Measurements from ENCODE around the gene DNAJC18.

DNAJC18 gene

GRCh38 chr5:139435676-139436075 is 3.6 kb downstream of the DNAJC18 start:
- H3K27me3 ChIP-seq, result no peaks in the 10 kb centered on the region
- no peak for TF ChIP-seq CTCF (IDR thresholded peaks at IDR 0.05; ENCODE audit: low read depth, low read length)
- peaks cover 3% of the 10 kb centered on the region; the same call in 1 of the 2 replicates for H3K4me1 ChIP-seq
- no peaks in the 10 kb centered on the region for H3K9me3 ChIP-seq
- H3K36me3 ChIP-seq, result peaks cover 2% of the 10 kb centered on the region; the same call in 1 of the 2 replicates
- DNase-seq, result no peak
- H3K4me3 ChIP-seq (ENCODE audit: low read depth, low read length), result no peak overlapping the region

- Histone ChIP-seq H3K36me3 (peaks cover 6% of the 10 kb centered on the region; the same call in 1 of the 2 replicates), H3K4me1 (no peaks in the 10 kb centered on the region), H3K9me3 (no peaks in the 10 kb centered on the region), H3K27me3 (no peaks in the 10 kb centered on the region), H3K4me3 (ENCODE audit: low read depth, low read length) (no peak overlapping the region)
- no peak for TF ChIP-seq CTCF (IDR thresholded peaks at IDR 0.05; ENCODE audit: low read depth, low read length)
- no peak for DNase-seq
These were observed 7.6 kb downstream of the DNAJC18 start for GRCh38 chr5:139431706-139432105.

DNA sequence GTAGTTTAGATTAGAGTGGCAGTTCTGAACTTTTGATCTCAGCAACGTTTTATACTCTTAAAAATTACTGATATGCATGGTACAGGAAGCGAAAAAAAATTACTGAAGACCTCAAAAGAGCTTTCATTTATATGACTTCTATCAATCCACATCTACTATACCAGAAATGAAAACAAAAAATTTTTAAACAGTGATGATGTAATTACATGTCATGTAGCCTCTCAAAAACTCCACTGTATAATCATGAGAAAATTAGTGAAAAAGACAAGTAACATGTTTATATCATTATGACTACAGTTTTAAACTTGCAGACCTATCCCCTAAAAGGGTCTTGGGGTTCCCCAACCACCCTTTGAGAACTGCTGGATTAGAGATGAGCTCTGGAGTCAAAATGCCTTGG is 9.3 kb downstream of the DNAJC18 start:
- no peaks in the 10 kb centered on the region for H3K9me3 ChIP-seq
- no peaks in the 10 kb centered on the region for H3K4me1 ChIP-seq
- DNase-seq, result no peak
- no peak overlapping the region for H3K4me3 ChIP-seq (ENCODE audit: low read depth, low read length)
- no peaks in the 10 kb centered on the region for H3K27me3 ChIP-seq
- H3K36me3 ChIP-seq, result peaks cover 6% of the 10 kb centered on the region; the same call in 1 of the 2 replicates
- TF ChIP-seq CTCF (IDR thresholded peaks at IDR 0.05; ENCODE audit: low read depth, low read length), result no peak

GRCh38 chr5:139426203-139426885 is 13.0 kb downstream of the DNAJC18 start:
- Histone ChIP-seq H3K36me3 (peaks cover 10% of the 10 kb centered on the region), H3K9me3 (no peaks in the 10 kb centered on the region), H3K4me1 (no peaks in the 10 kb centered on the region), H3K27me3 (no peaks in the 10 kb centered on the region), H3K4me3 (ENCODE audit: low read depth, low read length) (no peak overlapping the region)
- no peak for TF ChIP-seq CTCF (IDR thresholded peaks at IDR 0.05; ENCODE audit: low read depth, low read length)
- DNase-seq, result no peak

DNA sequence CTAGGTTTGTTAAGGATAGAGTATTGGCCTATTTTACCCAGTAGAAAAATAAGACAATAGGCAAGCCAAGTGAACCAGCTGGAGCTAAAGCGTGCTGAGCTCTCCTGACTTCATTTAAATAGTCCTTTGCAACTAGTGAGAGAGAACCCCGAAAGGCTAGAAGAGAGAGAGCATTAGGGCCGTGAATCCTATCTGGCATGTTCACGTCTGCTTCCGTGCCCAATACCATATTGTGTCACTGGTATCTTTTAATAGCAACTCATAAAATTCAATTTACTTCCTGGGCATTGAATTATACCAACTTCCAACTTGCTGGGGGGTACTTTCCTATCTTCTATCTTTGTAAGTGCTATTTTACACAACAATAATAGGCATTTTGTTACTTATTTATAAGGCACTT is 13.8 kb downstream of the DNAJC18 start:
- no peaks in the 10 kb centered on the region for H3K27me3 ChIP-seq
- DNase-seq, result no peak
- peaks cover 10% of the 10 kb centered on the region for H3K36me3 ChIP-seq
- no peak overlapping the region for H3K4me3 ChIP-seq (ENCODE audit: low read depth, low read length)
- no peaks in the 10 kb centered on the region for H3K4me1 ChIP-seq
- no peak for TF ChIP-seq CTCF (IDR thresholded peaks at IDR 0.05; ENCODE audit: low read depth, low read length)
- H3K9me3 ChIP-seq, result no peaks in the 10 kb centered on the region

DNA sequence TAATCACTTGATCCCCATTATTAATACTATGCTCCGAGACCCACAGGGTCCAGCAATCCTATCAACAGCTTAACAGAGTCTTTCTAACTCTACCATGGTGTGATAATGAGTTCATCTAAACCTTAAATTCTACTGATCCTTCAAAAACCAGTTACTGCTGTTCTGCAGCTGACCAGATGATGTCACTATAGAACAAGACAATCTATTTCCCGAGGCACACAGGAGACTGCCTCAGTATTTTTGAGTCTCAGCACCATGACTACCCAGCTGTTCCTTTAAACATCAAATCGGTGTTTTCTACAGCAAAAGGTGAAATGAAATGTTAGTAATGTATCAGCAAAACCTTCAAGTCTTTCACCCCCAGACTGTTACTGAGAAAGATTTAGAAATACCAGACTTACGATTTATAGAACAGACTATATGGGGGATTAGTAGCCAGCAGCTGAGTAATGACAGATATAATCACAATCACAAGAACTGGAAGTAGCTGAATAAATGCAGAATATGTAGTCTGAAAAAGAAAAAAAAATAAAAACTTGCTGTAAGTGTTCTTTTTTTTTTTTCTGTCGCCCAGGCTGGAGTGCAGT is 16.9 kb downstream of the DNAJC18 start:
- Histone ChIP-seq H3K27me3 (no peaks in the 10 kb centered on the region), H3K9me3 (no peaks in the 10 kb centered on the region), H3K4me1 (no peaks in the 10 kb centered on the region), H3K36me3 (peaks cover 17% of the 10 kb centered on the region), H3K4me3 (ENCODE audit: low read depth, low read length) (no peak overlapping the region)
- peak; percentile 47 for DNase-seq
- TF ChIP-seq CTCF (IDR thresholded peaks at IDR 0.05; ENCODE audit: low read depth, low read length), result peak; percentile 95

Measured in BE2C (cell line).